Measurements from ENCODE around the gene FAM83D.
A peak's percentile ranks its signal among the peaks of the same experiment; 100 is the strongest.

FAM83D gene

GRCh38 chr20:38907918-38908677 is 18.1 kb upstream of the FAM83D start:
- Mint-ChIP-seq H3K4me3 (no peak overlapping the region), H3K9me3 (peaks cover 3% of the 10 kb centered on the region), H3K36me3 (peaks cover 52% of the 10 kb centered on the region), H3K27me3 (no peaks in the 10 kb centered on the region), H3K4me1 (peaks cover 12% of the 10 kb centered on the region), H3K27ac (no peak overlapping the region)
- DNase-seq (ENCODE audit: low spot score in 2 of 2) (no peak), ATAC-seq (ENCODE audit: low read depth) (no peak)

- no peak for DNase-seq (ENCODE audit: low spot score in 2 of 2)
- H3K4me1 Mint-ChIP-seq: no peaks in the 10 kb centered on the region
- H3K4me3 Mint-ChIP-seq: no peak overlapping the region
- ATAC-seq (ENCODE audit: low read depth): no peak
- H3K36me3 Mint-ChIP-seq: peaks cover 19% of the 10 kb centered on the region
- no peak overlapping the region for H3K27ac Mint-ChIP-seq
- H3K27me3 Mint-ChIP-seq: no peaks in the 10 kb centered on the region
- no peaks in the 10 kb centered on the region for H3K9me3 Mint-ChIP-seq
Observed at GRCh38 chr20:38915355-38915754, 10.9 kb upstream of the FAM83D start.

GRCh38 chr20:38917657-38918056 is 8.6 kb upstream of the FAM83D start:
- DNase-seq (ENCODE audit: low spot score in 2 of 2) (no peak), ATAC-seq (ENCODE audit: low read depth) (no peak)
- no peaks in the 10 kb centered on the region for H3K27me3 Mint-ChIP-seq
- no peak overlapping the region for H3K4me3 Mint-ChIP-seq
- no peak overlapping the region for H3K27ac Mint-ChIP-seq
- peaks cover 16% of the 10 kb centered on the region for H3K36me3 Mint-ChIP-seq
- H3K9me3 Mint-ChIP-seq: no peaks in the 10 kb centered on the region
- H3K4me1 Mint-ChIP-seq: no peaks in the 10 kb centered on the region

- Mint-ChIP-seq H3K27ac (peak overlapping the region; percentile 84), H3K4me3 (no peak overlapping the region), H3K36me3 (peaks cover 16% of the 10 kb centered on the region), H3K27me3 (no peaks in the 10 kb centered on the region), H3K9me3 (no peaks in the 10 kb centered on the region), H3K4me1 (no peaks in the 10 kb centered on the region)
- ATAC-seq (ENCODE audit: low read depth): no peak
- no peak for DNase-seq (ENCODE audit: low spot score in 2 of 2)
Observed at GRCh38 chr20:38918172-38918571, 8.0 kb upstream of the FAM83D start.

GRCh38 chr20:38919683-38920082 is 6.5 kb upstream of the FAM83D start:
- Mint-ChIP-seq H3K27ac (no peak overlapping the region), H3K36me3 (peaks cover 15% of the 10 kb centered on the region), H3K4me3 (no peak overlapping the region), H3K4me1 (no peaks in the 10 kb centered on the region), H3K9me3 (no peaks in the 10 kb centered on the region), H3K27me3 (no peaks in the 10 kb centered on the region)
- ATAC-seq (ENCODE audit: low read depth) (no peak), DNase-seq (ENCODE audit: low spot score in 2 of 2) (no peak)

GRCh38 chr20:38920411-38920810 is 5.8 kb upstream of the FAM83D start:
- Mint-ChIP-seq H3K9me3 (no peaks in the 10 kb centered on the region), H3K27ac (no peak overlapping the region), H3K36me3 (peaks cover 12% of the 10 kb centered on the region), H3K27me3 (no peaks in the 10 kb centered on the region), H3K4me1 (peaks cover 5% of the 10 kb centered on the region), H3K4me3 (no peak overlapping the region)
- ATAC-seq (ENCODE audit: low read depth) (no peak), DNase-seq (ENCODE audit: low spot score in 2 of 2) (no peak)

- no peaks in the 10 kb centered on the region for H3K9me3 Mint-ChIP-seq
- DNase-seq (ENCODE audit: low spot score in 2 of 2) (no peak), ATAC-seq (ENCODE audit: low read depth) (no peak)
- H3K36me3 Mint-ChIP-seq: peaks cover 12% of the 10 kb centered on the region
- no peak overlapping the region for H3K4me3 Mint-ChIP-seq
- no peak overlapping the region for H3K27ac Mint-ChIP-seq
- H3K27me3 Mint-ChIP-seq: no peaks in the 10 kb centered on the region
- H3K4me1 Mint-ChIP-seq: peaks cover 8% of the 10 kb centered on the region
Observed at GRCh38 chr20:38920851-38921250, 5.4 kb upstream of the FAM83D start.

GRCh38 chr20:38924718-38925117 is 1.5 kb upstream of the FAM83D start:
- DNase-seq (ENCODE audit: low spot score in 2 of 2): no peak
- Mint-ChIP-seq H3K4me3 (peak overlapping the region; percentile 22), H3K4me1 (peaks cover 17% of the 10 kb centered on the region), H3K27ac (peak overlapping the region; percentile 16), H3K36me3 (peaks cover 5% of the 10 kb centered on the region), H3K9me3 (no peaks in the 10 kb centered on the region), H3K27me3 (peaks cover 5% of the 10 kb centered on the region)
- ATAC-seq (ENCODE audit: low read depth): no peak

GRCh38 chr20:38926934-38927616 is 858 bp downstream of the FAM83D start:
- ATAC-seq (ENCODE audit: low read depth) (no peak), DNase-seq (ENCODE audit: low spot score in 2 of 2) (no peak)
- Mint-ChIP-seq H3K4me3 (peak overlapping the region; percentile 80), H3K4me1 (peaks cover 17% of the 10 kb centered on the region), H3K9me3 (no peaks in the 10 kb centered on the region), H3K27me3 (peaks cover 5% of the 10 kb centered on the region), H3K36me3 (peaks cover 5% of the 10 kb centered on the region), H3K27ac (no peak overlapping the region)

- Mint-ChIP-seq H3K4me1 (peaks cover 17% of the 10 kb centered on the region), H3K36me3 (peaks cover 5% of the 10 kb centered on the region), H3K27me3 (peaks cover 5% of the 10 kb centered on the region), H3K9me3 (no peaks in the 10 kb centered on the region), H3K4me3 (peak overlapping the region; percentile 67), H3K27ac (no peak overlapping the region)
- DNase-seq (ENCODE audit: low spot score in 2 of 2) (no peak), ATAC-seq (ENCODE audit: low read depth) (no peak)
Observed at GRCh38 chr20:38927902-38928578, 1.8 kb downstream of the FAM83D start.

GRCh38 chr20:38930242-38930569 is 4.0 kb downstream of the FAM83D start:
- peaks cover 5% of the 10 kb centered on the region for H3K27me3 Mint-ChIP-seq
- peaks cover 14% of the 10 kb centered on the region for H3K4me1 Mint-ChIP-seq
- H3K36me3 Mint-ChIP-seq: no peaks in the 10 kb centered on the region
- ATAC-seq (ENCODE audit: low read depth): no peak
- no peak for DNase-seq (ENCODE audit: low spot score in 2 of 2)
- H3K4me3 Mint-ChIP-seq: no peak overlapping the region
- no peaks in the 10 kb centered on the region for H3K9me3 Mint-ChIP-seq
- no peak overlapping the region for H3K27ac Mint-ChIP-seq

GRCh38 chr20:38931984-38932383 is 5.8 kb downstream of the FAM83D start:
- no peaks in the 10 kb centered on the region for H3K9me3 Mint-ChIP-seq
- DNase-seq (ENCODE audit: low spot score in 2 of 2) (no peak), ATAC-seq (ENCODE audit: low read depth) (no peak)
- H3K4me3 Mint-ChIP-seq: no peak overlapping the region
- no peaks in the 10 kb centered on the region for H3K36me3 Mint-ChIP-seq
- no peak overlapping the region for H3K27ac Mint-ChIP-seq
- peaks cover 5% of the 10 kb centered on the region for H3K27me3 Mint-ChIP-seq
- H3K4me1 Mint-ChIP-seq: peaks cover 11% of the 10 kb centered on the region

GRCh38 chr20:38932457-38933120 is 6.4 kb downstream of the FAM83D start:
- Mint-ChIP-seq H3K27me3 (peaks cover 5% of the 10 kb centered on the region), H3K4me1 (peaks cover 11% of the 10 kb centered on the region), H3K9me3 (no peaks in the 10 kb centered on the region), H3K36me3 (no peaks in the 10 kb centered on the region), H3K4me3 (no peak overlapping the region), H3K27ac (no peak overlapping the region)
- no peak for DNase-seq (ENCODE audit: low spot score in 2 of 2)
- no peak for ATAC-seq (ENCODE audit: low read depth)

GRCh38 chr20:38934530-38934929 is 8.3 kb downstream of the FAM83D start:
- H3K4me1 Mint-ChIP-seq: peaks cover 2% of the 10 kb centered on the region
- H3K4me3 Mint-ChIP-seq: no peak overlapping the region
- no peaks in the 10 kb centered on the region for H3K9me3 Mint-ChIP-seq
- no peak for DNase-seq (ENCODE audit: low spot score in 2 of 2)
- no peak overlapping the region for H3K27ac Mint-ChIP-seq
- H3K36me3 Mint-ChIP-seq: no peaks in the 10 kb centered on the region
- H3K27me3 Mint-ChIP-seq: no peaks in the 10 kb centered on the region
- ATAC-seq (ENCODE audit: low read depth): no peak

All from memory B cell (primary cell).